HG03175 (cell line): ENCODE measurements around the gene C6orf163.

Experiments used
- ATAC-seq: cut with Tn5 transposase; IDR thresholded peaks from one replicate; pipeline ENCODE4 v1.9.1; 2021; ENCODE audit warnings: mild to moderate bottlenecking, moderate library complexity; ENCODE audit not compliant: unreplicated experiment

The C6orf163 gene

DNA sequence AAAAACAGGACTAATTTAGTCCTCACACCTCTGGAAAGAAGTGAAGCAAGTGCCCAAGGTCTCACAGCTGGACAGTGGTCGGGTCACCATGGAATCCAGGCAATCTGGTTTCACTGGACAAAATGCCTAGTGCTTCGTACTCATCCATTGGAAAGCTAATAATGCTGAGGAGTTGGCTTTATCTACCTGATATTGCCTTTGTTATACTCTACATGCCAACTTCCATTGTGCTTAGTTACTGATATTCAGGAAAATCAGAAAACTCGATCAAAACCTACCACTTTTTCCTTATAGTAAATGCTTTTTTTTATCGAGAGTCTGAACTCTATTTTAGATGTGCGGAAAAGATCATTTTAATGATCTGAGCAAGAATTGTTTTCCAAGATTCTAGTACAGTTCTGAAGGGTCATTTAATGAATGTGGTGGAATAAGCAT lies 64.1 kb downstream of the C6orf163 start:
- no peak for ATAC-seq
